GM18858 (cell line): Measurements from ENCODE around the gene FAM163A.

Source experiments
- ATAC-seq: cut with Tn5 transposase; IDR thresholded peaks from one replicate; pipeline ENCODE4 v1.9.1; 2021; ENCODE audit not compliant: unreplicated experiment

FAM163A gene

GRCh38 chr1:179748772-179749171 is 5.7 kb downstream of the FAM163A start:
- no peak for ATAC-seq

DNA sequence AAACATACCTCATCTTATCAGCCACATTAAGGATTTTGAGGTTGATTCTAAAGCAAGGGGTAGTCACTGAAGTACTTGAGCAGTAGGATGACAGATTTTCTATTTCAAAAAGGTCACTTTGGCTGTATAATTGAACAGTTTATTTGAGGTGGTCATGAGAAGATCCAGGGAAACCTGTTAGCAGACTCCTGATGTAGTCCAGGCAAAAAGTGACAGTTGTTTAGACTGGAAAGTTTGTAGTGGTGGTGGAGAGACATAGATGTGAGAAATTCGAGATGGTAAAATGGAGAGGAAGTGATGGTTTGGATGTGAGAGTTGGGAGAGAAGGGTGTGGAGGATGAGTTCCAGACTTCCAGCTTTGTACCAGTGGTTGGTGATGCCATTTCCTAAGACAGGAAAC is 7.5 kb downstream of the FAM163A start:
- ATAC-seq: no peak

GRCh38 chr1:179753061-179753460 is 10.0 kb downstream of the FAM163A start:
- ATAC-seq: no peak

GRCh38 chr1:179754041-179754624 is 11.0 kb downstream of the FAM163A start:
- ATAC-seq: no peak

- ATAC-seq: no peak
Measured at GRCh38 chr1:179757933-179758332, 14.8 kb downstream of the FAM163A start.

GRCh38 chr1:179760521-179760920 is 17.4 kb downstream of the FAM163A start:
- ATAC-seq: no peak

GRCh38 chr1:179761296-179761695 is 18.2 kb downstream of the FAM163A start:
- no peak for ATAC-seq

- no peak for ATAC-seq
Measured at GRCh38 chr1:179761846-179762640, 19.0 kb downstream of the FAM163A start.

- ATAC-seq: no peak
Measured at GRCh38 chr1:179767177-179767581, 24.1 kb downstream of the FAM163A start.

- ATAC-seq: no peak
Measured at GRCh38 chr1:179767996-179768395, 24.9 kb downstream of the FAM163A start.

GRCh38 chr1:179770887-179771502 is 27.9 kb downstream of the FAM163A start:
- no peak for ATAC-seq

GRCh38 chr1:179773264-179773663 is 30.2 kb downstream of the FAM163A start:
- ATAC-seq: no peak

- no peak for ATAC-seq
Measured at GRCh38 chr1:179774000-179774399, 30.9 kb downstream of the FAM163A start.

DNA sequence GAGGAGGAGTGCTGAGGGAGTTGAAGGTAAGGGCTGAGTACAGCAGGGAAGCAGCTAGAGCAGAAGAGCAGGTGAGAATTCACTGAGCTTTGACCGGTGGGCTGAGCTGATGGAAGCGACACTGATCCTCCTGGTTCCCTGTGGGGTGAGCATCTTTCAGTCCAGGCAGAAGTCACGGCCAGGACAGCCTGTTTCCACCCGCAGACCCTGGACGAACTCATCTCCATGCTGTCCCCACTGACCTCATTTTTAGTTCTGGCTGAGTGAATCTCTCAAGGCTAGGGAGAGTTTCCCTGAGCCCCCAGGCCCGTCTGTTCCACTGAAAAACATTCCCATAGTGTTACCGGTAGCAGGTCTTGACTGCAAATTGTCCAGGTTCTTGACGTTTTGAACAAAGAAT is 31.5 kb downstream of the FAM163A start:
- ATAC-seq: no peak

DNA sequence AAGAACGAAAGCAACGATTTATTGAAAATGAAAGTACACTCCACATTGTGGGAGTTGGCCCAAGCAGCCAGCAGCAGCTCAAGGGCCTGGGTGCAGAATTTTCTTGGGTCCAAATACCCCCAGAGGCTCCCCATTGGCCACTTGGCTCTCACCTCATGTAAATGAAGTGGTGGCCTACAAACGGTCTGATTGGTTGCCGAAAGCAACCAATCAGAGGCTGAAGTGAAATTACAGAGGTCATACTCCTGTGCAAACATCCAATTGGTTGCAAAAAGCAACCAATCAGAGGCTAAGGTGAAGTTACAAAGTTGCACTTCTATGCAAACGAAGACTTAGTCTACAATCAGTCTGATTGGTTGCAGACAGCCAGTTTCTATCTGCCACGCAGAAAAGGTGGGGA is 31.9 kb downstream of the FAM163A start:
- no peak for ATAC-seq

DNA sequence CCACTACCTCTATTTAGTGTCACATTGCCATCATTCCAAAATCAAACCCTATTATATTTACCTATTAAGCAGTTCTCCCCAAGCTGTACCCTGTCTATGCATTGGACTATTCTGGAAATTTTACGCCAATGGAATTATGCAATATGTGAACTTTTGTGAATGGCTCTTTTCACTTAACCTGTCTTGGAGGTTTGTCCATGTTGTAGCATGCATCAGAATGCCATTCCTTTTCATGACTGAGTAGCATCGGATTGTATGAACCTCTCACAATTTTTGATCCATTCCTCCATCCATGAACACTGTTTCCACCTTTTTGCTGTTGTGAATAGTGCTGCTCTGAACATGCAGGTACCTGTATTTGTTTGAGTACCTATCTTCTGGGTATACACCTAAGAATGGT is 33.7 kb downstream of the FAM163A start:
- ATAC-seq: no peak

GRCh38 chr1:179777731-179778130 is 34.6 kb downstream of the FAM163A start:
- ATAC-seq: no peak

- no peak for ATAC-seq
Measured at GRCh38 chr1:179779645-179780272, 36.7 kb downstream of the FAM163A start.

DNA sequence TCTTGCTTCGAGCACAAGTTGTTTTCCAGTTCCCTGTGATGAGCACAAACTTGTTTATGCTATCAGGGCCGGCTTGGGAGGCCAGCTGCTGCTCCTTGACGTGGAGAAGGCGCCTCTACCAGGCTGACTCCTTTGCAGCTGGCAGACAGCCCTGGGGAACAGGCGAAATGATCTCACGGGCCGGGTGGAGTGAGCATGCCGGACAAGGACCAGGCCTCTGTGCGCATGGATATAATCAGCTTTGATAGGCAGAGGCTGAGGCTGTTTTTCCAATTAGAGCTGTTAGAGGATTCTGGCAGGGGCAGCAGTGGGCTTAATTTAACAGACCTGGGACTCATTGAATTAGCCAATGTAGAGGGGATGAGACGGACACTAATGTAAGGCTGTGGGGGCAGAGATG is 38.9 kb downstream of the FAM163A start:
- no peak for ATAC-seq

GRCh38 chr1:179785031-179785431 is 41.9 kb downstream of the FAM163A start:
- ATAC-seq: no peak

DNA sequence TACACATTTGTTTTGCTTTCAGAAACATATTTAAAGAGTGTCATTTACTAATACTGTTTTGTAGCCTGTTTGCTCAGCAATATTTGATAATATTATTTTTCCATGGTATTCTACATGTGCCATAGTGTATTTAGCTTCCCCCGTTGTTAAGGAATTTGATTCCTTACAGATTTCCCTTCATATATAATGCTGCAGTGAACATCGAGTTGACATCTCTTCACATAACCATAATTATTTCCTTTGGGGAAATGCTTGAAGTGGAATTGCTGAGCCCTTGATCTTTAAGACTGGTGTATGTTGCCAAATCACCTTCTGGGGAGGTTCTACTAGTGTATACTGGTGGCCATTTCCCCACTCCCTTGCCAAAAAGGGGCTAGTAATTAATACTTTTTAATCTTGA is 42.6 kb downstream of the FAM163A start:
- ATAC-seq: no peak
